Myocyte (in vitro differentiated cells): ENCODE results near the gene SYNPO. TPM values are rescaled to one million over a fixed set of nuclear protein-coding genes. Genes with fewer than 3 reads are reported as not detected.
A peak's percentile ranks its signal among the peaks of the same experiment; 100 is the strongest.

Source experiments
- DNase-seq: peaks from one replicate; pipeline ENCODE4 v3.0.0-alpha.2; 2012; ENCODE audit warnings: low read depth
- total RNA-seq: library from RNA; depleted of rRNA; stranded (reverse); fragments of >200 nt; gene quantifications from 2 replicates; pipeline ENCODE4 v1.2.3, GENCODE V29; 2014

SYNPO gene
- total RNA-seq, 1 donor from 2014 or later, result 8.1 TPM

GRCh38 chr5:150656191-150657132 lies 16.0 kb downstream of the SYNPO start:
- peak; percentile 62 for DNase-seq

- no peak for DNase-seq
Measured at GRCh38 chr5:150658121-150658520, 17.7 kb downstream of the SYNPO start.

GRCh38 chr5:150658699-150659265 lies 18.3 kb downstream of the SYNPO start:
- DNase-seq, result peak; percentile 13

GRCh38 chr5:150659360-150660107 lies 19.1 kb downstream of the SYNPO start:
- DNase-seq, result no peak

GRCh38 chr5:150660108-150660831 lies 19.8 kb downstream of the SYNPO start:
- DNase-seq, result no peak

- DNase-seq, result peak; percentile 73
Measured at GRCh38 chr5:150661086-150661485, 20.6 kb downstream of the SYNPO start, which contains the start of gene MYOZ3. Gene MYOZ3 (plus strand): TSS chr5:150661251. CDS start chr5:150662942, 1,691 bp downstream.

GRCh38 chr5:150661821-150662596 lies 21.5 kb downstream of the SYNPO start:
- DNase-seq, result no peak

GRCh38 chr5:150662731-150663516 lies 22.5 kb downstream of the SYNPO start:
- no peak for DNase-seq

- DNase-seq, result no peak
Measured at GRCh38 chr5:150663936-150664335, 23.5 kb downstream of the SYNPO start.

GRCh38 chr5:150665044-150665443 lies 24.6 kb downstream of the SYNPO start:
- no peak for DNase-seq

- DNase-seq, result no peak
Measured at GRCh38 chr5:150670275-150670947, 30.0 kb downstream of the SYNPO start.

- no peak for DNase-seq
Measured at GRCh38 chr5:150670948-150671310, 30.5 kb downstream of the SYNPO start.

- no peak for DNase-seq
Measured at GRCh38 chr5:150671509-150672236, 31.2 kb downstream of the SYNPO start.

GRCh38 chr5:150672237-150672883 lies 31.9 kb downstream of the SYNPO start:
- peak; percentile 27 for DNase-seq

GRCh38 chr5:150672884-150673275 lies 32.4 kb downstream of the SYNPO start:
- DNase-seq, result no peak

- no peak for DNase-seq
Measured at GRCh38 chr5:150674341-150674821, 33.9 kb downstream of the SYNPO start.

GRCh38 chr5:150675069-150675468 lies 34.6 kb downstream of the SYNPO start:
- DNase-seq, result no peak

- no peak for DNase-seq
Measured at GRCh38 chr5:150676578-150676977, 36.1 kb downstream of the SYNPO start.
